NK-92 (cell line): Measurements from ENCODE around the gene SORCS1.

ENCODE experiments used
- DNase-seq: peaks from one replicate; lab custom pipeline; 2025; ENCODE audit not compliant: unreplicated experiment; lab: John Stamatoyannopoulos, UW

The SORCS1 gene

GRCh38 chr10:106825576-106826364 lies 338.7 kb downstream of the SORCS1 start:
- no peak for DNase-seq

DNA sequence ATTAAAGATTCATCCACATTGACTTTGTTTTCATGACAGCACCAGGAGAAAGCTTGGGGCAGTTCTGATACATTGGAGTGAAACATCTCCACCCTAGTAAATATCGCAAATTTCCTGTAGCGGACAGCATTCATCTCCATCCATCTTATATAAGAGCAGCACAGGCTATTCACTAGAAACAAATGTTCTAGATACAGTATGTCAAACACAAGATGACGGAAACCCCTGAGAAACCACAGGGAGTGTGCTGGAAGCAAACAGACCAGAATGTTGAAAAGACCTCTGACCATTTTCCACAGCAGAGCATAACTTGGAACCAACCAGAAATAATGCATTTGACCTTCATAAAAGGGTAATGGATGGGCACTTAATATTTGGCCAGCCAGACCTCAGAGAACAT lies 343.9 kb downstream of the SORCS1 start:
- DNase-seq, result no peak

GRCh38 chr10:106819490-106819889 lies 345.0 kb downstream of the SORCS1 start:
- no peak for DNase-seq

DNA sequence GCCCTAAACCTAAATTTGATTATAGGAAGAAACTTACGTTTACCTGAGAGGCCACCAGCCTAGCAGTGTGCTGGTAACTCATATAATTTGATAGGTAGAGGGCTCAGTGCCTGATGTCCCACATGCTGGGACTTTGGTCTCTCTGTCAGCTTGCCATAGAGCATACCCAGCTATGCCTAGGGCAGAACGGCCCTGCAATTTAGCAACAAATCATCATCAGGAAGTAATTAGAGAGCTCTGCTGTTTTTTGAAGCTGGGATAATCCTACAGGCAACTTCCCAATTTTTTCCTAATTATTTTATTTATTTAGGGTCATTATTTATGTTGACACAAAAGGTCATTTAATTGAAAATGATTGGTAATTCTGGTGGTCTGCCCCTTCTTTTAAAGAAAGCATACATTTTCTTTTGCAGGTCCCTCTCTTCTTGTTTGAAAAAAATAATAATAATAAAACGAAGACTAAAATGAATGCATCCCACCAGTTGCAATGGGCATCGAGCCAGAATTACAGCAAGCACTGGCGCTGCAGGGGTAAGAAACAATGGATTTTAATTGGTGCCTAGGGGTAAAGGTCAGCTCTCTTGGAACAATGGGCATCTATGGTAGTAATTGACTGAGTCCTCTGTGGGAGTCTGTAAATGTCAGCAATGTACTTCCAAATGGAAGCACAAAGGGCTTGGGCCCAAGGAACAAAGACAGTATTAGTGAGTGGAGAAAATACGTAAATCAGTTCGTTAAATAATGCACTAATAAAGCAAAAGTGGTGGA lies 348.0 kb downstream of the SORCS1 start:
- DNase-seq, result no peak

DNA sequence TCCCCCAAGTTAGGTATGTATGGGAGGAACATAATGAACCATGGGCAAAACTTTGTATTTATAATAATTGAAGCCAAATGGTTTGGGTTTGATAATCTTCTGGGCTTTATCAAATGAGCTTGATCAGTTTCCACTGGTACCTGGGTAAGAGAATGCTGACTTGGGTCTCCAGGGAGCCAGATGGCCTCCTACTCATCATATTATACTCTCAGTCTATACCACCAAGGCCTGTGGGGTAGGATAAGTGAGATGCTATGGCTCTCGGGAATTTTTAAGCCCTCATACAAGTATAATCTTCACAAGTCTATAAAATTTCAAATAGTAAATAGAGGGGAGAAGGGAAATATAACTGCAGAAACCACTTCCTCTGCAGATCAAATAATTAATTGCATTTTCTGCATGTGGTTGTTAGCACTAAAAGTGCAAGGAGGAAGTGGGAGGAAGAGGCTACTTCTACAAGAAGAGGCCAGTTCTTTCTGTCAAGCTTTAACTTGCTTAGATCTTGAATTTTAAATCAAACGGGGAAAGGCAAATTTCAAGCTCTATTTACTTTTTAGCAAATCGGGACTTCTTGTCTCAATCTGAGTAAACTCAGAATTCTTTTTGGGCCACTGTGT lies 349.0 kb downstream of the SORCS1 start:
- DNase-seq, result no peak

DNA sequence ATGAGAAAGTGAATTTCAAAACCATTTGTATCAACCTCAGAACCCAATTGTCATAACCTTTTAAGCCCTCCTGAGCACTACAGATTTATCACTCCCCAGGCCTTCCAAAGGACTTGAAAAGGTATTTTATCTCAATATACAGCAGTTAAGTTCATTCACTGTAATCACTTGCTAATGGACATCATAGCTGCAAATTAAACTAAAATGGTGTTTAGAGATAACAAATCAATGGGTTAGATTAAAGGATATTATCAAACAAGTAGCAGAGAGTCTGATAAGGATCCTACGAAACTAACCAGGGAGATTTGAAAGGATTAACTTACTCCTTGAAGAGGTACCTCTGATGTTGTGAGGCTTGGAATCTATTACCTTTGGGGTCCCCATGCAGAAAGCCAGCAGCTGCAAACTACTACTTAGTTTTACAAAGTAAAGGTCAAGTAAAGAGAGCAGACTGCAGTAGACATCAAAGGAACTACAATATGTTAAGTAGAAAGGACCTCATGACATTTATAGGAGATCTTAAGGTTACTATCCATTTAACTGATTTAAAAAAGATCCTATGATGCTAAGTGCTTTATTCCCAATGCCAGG lies 359.4 kb downstream of the SORCS1 start:
- no peak for DNase-seq

DNA sequence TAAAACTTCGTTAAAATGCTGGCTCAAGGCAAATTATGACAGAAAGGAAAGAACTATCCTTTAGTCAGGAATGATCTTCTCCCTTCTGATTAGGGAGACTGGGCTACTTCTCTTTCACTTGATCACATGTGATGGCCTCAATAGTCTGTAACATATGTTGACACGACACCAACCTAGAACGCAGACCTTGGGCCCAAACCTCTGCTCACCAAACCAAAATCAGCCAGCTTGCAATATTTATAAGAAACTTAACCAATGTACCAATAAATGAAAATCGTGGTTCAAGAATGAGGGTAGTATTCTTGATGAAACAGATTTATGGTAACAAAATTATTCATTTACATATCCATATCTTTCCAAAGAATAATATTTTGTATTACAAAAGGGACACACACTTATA lies 361.6 kb downstream of the SORCS1 start:
- DNase-seq, result no peak

GRCh38 chr10:106799776-106800175 lies 364.7 kb downstream of the SORCS1 start:
- no peak for DNase-seq

DNA sequence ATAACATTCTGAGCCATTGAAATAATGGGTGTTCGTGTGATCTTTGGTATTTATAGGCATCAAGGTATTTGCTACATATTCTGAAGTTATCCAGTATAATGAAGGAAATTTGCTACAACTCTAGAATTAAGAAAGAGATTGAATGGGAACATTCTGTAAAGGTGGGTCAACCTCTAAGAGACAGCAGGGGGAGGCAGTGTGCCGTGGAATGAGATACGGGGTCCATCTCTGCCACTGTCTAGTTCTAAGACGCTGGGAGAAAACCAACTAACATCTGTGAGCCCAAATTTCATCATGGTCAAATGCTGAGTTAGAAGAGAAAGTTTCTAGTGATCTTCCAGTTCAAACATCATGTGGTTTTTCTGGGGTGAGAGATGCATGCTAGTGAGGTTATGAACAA lies 368.9 kb downstream of the SORCS1 start:
- DNase-seq, result no peak

- no peak for DNase-seq
These were observed 370.9 kb downstream of the SORCS1 start for GRCh38 chr10:106793617-106794016.

- DNase-seq, result no peak
These were observed 374.9 kb downstream of the SORCS1 start for GRCh38 chr10:106789623-106790022.

DNA sequence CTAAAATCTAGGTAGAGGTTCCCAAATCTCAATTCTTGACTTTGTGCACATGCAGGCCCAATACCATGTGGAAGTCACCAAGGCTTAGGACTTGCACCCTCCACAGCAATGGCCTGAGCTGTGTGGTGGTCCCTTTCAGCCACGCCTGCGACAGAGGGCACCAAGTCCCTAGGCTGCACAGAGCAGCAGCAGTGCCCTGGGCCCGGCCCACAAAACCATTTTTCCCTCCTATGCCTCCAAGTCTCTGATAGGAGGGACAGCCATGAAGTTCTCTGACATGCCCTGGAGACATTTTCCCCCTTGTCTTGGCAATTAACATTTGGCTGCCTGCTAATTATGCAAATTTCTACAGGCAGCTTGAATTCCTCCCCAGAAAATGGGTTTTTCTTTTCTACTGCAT lies 375.5 kb downstream of the SORCS1 start:
- DNase-seq, result no peak

GRCh38 chr10:106785528-106785927 lies 379.0 kb downstream of the SORCS1 start:
- no peak for DNase-seq

- DNase-seq, result no peak
These were observed 383.9 kb downstream of the SORCS1 start for GRCh38 chr10:106780632-106781031.

- no peak for DNase-seq
These were observed 386.7 kb downstream of the SORCS1 start for GRCh38 chr10:106777841-106778240.

DNA sequence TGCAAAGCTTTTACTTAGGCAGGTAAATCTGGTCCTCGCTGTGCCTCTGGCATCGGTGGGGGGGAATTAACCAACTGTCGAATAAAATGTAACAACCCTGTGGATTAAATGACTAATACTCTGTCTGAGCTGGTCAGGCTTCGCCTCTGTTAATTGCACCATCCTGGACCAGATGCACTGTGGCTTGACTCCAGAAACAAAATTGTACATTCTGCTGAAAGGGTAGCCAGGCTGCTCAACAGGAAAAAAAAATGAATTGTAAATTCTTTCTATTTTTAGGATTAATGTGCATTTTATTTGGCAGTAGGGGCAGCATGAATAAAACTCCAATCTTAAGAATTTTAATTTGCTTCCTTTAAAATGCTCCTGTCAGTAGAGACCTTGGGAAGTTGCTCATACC lies 389.4 kb downstream of the SORCS1 start:
- no peak for DNase-seq

DNA sequence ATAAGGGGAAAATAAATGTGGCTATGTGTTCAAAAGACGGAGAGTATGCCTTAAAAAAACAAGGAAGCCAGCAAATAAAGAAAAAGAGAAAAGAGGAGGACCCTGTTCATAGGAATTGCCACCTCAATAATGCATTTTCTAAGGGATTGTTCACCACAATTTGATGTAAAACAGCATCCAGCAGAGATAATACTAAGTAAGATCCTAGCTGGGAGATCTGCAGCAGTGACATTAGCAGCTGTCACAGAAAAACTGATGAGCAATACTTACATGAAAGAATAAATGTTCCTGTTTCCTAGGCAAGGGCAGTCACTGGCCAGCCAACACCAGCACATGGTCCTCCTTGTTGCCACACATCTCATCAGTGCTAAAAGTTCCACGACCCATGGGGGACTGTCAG lies 391.5 kb downstream of the SORCS1 start:
- no peak for DNase-seq

GRCh38 chr10:106771154-106771553 lies 393.4 kb downstream of the SORCS1 start:
- no peak for DNase-seq

- no peak for DNase-seq
These were observed 396.3 kb downstream of the SORCS1 start for GRCh38 chr10:106768204-106768603.

DNA sequence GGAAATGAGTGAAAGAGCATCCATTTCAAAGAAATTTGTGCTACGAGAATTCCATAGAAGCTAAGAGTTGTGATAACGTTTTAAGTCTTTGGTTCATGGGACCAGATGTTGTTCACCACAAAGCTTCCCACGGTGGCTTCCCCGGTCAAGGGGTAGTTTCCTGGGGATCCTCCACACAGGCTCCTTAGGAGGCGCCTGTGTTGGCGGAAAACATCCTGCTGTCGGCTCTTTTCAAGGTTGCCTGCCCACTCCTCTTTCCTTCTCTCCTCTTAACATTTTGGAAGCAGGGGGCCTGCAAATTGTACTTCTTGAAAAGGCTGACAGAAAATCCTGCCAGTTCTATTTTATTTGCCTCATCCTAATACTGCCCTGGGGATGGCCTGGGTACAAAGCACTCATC lies 398.6 kb downstream of the SORCS1 start:
- no peak for DNase-seq

GRCh38 chr10:106765241-106765754 lies 399.2 kb downstream of the SORCS1 start:
- no peak for DNase-seq
